Activated gamma-delta T cell (primary cell): ENCODE measurements around the gene NARS2.
A peak's percentile ranks its signal among the peaks of the same experiment; 100 is the strongest.
"Not testable (repeated sequence)": the region's sequence is repeated elsewhere in the genome, so short reads cannot be mapped to it uniquely, and the experiment has no call there.

Source experiments
- DNase-seq: peaks from one replicate; lab custom pipeline; 2025; lab: John Stamatoyannopoulos, UW
- total RNA-seq, 2 donors: gene quantifications; one replicate each; lab custom pipeline; 2026; lab: John Stamatoyannopoulos, UW

The NARS2 gene, protein sequence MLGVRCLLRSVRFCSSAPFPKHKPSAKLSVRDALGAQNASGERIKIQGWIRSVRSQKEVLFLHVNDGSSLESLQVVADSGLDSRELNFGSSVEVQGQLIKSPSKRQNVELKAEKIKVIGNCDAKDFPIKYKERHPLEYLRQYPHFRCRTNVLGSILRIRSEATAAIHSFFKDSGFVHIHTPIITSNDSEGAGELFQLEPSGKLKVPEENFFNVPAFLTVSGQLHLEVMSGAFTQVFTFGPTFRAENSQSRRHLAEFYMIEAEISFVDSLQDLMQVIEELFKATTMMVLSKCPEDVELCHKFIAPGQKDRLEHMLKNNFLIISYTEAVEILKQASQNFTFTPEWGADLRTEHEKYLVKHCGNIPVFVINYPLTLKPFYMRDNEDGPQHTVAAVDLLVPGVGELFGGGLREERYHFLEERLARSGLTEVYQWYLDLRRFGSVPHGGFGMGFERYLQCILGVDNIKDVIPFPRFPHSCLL
- 19.7 to 26.0 reads per million in 2 donors for total RNA-seq

DNA sequence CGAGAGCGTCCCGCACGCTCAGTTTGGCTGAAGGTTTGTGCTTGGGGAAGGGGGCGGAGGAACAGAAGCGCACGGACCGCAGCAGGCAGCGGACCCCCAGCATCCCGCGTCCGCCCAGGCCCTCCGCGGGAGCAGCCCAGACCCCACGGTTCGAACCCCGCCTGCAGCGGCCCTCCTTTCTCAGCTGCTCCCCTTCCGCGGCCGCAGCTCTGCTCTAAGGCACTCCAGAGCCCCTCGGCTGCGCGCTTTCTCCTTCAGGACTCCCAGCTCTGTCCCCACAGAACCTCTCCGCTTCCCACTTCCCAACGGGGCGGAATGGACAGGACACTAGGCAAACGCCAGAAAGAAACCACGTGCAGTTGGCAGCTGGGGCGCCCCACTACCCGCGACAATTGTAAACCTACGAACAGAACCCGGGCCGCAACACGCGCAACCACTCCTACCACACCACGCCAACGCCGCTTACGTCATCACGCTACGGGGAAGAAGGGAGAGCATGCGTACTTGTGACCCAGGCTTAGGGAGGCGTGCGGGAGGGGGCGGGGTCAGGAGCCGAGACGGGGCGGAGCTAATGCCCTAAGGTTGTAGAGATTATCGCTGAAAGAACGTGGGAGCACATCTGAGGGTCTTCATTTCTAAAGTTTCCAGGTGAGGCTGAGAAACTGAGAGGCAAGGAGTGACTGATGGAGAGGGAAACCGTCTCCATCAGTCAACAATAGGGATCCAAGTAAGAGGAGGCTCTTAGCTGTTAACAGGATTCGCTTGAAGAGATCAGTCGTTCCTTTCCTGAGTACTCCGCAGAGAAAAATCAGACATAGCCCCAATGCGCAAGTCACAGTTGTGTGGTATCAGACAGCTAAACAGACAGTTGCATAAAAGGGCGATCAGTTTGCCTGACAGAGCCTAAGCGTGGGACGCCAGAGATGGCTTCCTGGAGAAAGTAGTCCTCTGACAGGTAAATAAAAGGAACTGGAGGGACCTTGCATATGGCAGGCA is at the start of gene NARS2:
Gene NARS2 (minus strand): TSS at position 479 of the 996 bp plus-strand sequence. CDS start 376 bp downstream, at position 103.
- peak; percentile 78 for DNase-seq

DNA sequence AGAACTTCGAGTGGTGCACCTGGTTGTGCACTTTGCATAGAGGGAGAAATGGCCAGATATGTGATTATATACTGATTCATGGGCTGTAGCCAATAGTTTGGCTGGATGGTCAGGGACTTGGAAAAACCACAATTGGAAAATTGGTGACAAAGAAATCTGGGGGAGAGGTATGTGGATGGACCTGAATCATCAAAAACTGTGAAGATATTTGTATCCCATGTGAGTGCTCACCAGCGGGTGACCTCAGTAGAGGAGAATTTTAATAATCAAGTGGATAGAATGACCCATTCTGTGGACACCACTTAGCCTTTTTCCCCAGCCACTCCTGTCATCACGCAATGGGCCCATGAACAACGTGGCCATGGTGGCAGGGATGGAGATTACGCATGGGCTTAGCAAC is 48.0 kb upstream of the NARS2 start:
- DNase-seq, result no peak

GRCh38 chr11:78620159-78620558 is 45.5 kb upstream of the NARS2 start:
- DNase-seq, result no peak

GRCh38 chr11:78615724-78616123 is 41.1 kb upstream of the NARS2 start:
- DNase-seq, result no peak

GRCh38 chr11:78613378-78613813 is 38.7 kb upstream of the NARS2 start:
- DNase-seq, result no peak

DNA sequence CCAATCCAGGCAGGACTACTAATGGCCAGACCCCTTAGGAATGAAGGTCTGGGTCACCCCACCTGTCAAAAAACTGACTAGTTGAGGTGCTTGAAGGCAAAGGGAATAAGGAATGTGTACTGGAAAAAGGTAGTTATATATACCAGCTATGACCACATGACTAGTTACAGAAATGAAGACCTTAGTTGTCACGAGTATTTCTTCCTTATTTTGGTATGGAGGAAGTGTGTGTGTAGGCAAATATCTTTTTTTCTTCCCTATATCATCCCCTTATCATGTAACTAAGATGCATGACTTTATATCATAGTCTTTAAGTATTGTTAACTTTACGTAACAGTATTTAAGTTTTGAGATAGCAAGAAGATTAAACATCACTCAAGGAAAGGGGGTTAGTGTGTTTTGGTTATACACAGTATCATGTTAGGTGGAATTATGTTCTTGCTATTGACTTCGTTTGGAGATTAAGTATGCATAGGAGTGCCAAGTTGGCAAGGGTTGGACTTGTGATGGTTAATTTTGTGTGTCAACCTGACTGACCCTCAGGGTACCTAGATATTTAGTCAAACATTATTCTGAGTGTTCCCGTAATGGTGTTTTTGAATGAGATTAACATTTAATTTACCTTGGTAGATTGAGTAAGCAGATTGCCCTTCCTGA is 38.2 kb upstream of the NARS2 start:
- no peak for DNase-seq

GRCh38 chr11:78609321-78609720 is 34.7 kb upstream of the NARS2 start:
- DNase-seq, result not testable (repeated sequence)

- no peak for DNase-seq
Measured at GRCh38 chr11:78607696-78608095, 33.0 kb upstream of the NARS2 start.

GRCh38 chr11:78606667-78607066 is 32.0 kb upstream of the NARS2 start:
- no peak for DNase-seq

- no peak for DNase-seq
Measured at GRCh38 chr11:78605296-78605695, 30.6 kb upstream of the NARS2 start.

GRCh38 chr11:78603792-78604191 is 29.1 kb upstream of the NARS2 start:
- DNase-seq, result no peak

DNA sequence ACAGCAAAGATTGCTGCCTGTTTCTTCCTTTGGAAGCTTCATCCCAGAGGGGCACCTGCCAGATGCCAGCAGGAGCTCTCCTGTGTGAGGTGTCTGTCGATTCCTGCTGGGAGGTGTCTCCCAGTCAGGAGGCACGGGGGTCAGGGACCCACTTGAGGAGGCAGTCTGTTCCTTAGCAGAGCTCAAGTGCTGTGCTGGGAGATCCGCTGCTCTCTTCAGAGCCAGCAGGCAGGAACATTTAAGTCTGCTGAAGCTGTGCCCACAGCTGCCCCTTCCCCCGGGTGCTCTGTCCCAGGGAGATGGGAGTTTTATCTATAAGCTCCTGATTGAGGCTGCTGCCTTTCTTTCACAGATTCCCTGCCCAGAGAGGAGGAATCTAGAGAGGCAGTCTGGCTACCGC is 28.1 kb upstream of the NARS2 start:
- not testable (repeated sequence) for DNase-seq

DNA sequence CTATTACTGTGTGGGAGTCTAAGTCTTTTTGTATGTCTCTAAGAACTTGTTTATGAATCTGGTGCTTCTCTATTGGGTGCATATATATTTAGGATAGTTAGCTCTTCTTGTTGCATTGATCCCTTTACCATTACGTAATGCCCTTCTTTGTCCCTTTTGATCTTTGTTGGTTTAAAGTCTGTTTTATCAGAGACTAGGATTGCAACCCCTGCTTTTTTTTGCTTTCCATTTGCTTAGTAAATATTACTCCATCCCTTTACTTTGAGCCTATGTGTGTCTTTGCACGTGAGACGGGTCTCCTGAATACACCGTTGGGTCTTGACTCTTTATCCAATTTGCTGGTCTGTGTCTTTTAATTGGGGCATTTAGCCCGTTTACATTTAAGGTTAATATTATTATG is 26.4 kb upstream of the NARS2 start:
- not testable (repeated sequence) for DNase-seq

GRCh38 chr11:78597579-78597978 is 22.9 kb upstream of the NARS2 start:
- not testable (repeated sequence) for DNase-seq

DNA sequence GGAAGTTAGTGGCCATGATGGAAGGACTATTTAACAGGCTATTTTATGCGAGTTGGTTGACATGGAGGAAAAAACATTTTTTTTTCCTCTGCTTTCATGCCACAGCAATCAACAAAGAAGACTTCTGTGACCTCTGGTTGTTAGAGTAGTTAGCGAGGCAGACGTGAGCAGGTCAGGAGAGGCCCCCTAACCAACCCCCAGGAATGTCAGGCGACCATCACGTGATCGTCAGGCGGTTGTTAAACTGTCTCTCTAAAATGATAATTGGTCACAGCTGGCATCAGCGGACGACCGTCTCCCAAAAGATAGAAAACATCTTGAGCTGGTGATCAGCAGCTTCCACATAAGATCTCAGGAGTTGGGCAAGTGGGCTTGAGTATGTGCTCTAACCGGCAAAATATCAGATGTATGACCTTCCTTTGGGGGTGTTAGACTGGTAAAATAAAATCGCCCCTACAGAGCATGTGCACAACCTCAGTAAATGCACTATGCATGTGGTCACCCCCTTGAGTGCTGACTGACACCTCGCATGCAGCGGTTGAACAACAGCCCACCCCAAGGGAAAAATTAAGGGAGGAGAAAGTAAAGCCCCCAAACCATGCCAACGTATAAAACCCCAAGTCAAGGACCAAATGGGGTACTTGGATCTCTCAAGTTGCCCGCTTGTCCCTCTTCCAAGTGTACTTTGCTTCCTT is 20.9 kb upstream of the NARS2 start:
- DNase-seq, result no peak

DNA sequence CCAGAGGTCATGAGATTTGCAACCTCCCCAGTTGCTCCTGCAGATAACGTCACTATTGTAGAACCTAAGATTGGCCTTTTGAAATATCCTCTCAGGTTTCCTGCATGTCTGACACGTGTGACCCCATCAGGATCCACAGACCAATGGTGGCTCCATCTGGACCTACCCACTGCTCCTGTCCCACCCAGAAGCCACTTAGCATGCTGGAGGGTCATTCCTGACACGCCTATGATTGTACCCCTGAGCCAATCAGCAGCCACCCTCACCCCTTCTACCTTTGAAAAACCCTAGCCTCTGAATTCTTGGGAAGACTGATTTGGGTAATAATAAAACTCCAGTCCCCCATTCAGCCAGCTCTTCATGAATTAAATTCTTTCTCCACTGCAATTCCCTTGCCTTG is 20.1 kb upstream of the NARS2 start:
- DNase-seq, result no peak

- DNase-seq, result no peak
Measured at GRCh38 chr11:78588517-78588916, 13.9 kb upstream of the NARS2 start.

- DNase-seq, result no peak
Measured at GRCh38 chr11:78587446-78587845, 12.8 kb upstream of the NARS2 start.

DNA sequence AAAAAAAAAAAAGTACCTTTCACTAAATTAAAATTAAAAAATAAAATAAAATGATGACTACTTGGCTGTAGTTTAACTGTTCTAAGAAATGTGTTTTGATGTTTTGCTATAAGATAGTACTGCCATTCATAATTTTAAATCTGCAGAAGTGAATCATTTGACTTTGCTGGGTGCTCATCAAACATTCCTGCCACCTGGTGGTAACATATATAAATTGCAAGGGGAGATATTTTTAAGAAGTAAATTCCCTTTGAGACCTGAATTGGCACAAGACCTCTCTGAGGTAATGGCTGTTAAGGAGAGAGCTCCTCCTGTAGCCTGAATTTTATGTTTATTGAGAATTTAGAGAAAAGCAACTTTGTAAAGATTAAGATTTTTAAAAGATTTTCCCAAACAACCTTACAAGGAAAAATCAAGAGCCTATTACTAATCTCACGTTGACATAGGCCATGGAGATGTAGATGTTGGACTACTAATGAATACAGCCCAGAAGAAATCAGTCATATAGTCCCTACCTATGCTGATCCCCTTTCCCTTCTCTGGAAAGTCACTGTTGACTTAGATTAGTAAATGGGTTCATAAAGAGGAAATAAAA is 11.9 kb upstream of the NARS2 start:
- DNase-seq, result no peak

DNA sequence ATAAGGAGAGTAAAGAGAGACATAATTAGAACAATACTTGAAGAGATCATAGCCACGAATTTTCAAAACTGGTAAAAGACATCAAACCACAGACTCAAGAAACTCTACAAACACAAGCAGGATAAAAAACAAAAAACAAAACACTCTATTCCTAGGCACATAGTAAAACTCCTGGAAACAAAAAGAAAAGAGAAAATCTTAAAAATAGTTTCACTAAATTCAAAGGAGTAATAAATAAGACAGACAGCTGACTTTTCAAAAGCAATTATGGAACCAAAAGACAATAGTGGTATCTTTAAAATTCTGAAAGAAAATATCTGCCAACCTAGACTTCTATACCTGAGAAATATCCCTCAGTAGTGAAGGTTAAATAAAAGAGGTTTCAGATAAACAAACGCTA is 9.2 kb upstream of the NARS2 start:
- no peak for DNase-seq

DNA sequence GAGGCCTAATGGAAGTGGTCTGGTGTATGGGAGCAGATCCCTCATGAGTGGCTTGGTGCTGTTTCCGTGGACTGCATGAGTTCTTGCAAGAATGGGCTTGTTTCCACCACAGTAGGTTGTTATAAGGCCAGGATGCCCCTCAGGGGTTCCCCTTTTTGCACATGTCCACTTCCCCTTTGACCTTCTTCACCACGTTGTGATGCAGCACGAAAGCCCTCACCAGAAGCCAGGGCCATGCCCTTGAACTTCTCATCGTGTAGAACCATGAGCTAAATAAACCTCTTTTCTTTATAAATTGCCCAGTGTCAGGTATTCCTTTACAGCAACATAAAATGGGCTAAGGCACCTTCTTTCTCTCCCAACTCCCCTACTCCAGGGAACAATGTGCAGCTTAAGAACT is 2.8 kb upstream of the NARS2 start:
- no peak for DNase-seq
